ENCODE measurements around the gene AFG3L2.

Gene AFG3L2

GRCh38 chr18:12325726-12326245 is 51.2 kb downstream of the AFG3L2 start:
- DNase-seq (ENCODE audit: low read depth, low spot score) = no peak

GRCh38 chr18:12324991-12325725 is 51.9 kb downstream of the AFG3L2 start:
- no peak for DNase-seq (ENCODE audit: low read depth, low spot score)

DNA sequence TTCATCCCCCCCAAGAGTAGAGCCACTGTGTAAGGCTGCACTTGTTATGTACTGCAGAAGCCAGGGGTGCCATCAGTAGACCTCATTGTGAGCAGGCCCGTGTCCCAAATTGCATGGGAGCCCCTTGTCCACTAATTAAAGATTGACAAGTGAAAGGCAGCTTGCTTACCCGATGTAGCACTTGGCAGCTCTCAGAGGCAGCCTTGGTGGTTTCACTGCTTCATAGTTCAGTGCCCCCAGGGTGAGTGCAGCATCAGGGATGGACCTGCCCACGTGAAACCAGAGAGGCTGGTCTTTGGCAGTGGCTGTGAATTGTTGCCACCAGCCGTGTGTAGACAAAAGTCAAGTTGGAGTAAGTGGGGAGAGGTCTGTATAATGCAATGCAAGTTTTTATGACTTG is 55.7 kb downstream of the AFG3L2 start:
- peak; percentile 58 for DNase-seq (ENCODE audit: low read depth, low spot score)

DNA sequence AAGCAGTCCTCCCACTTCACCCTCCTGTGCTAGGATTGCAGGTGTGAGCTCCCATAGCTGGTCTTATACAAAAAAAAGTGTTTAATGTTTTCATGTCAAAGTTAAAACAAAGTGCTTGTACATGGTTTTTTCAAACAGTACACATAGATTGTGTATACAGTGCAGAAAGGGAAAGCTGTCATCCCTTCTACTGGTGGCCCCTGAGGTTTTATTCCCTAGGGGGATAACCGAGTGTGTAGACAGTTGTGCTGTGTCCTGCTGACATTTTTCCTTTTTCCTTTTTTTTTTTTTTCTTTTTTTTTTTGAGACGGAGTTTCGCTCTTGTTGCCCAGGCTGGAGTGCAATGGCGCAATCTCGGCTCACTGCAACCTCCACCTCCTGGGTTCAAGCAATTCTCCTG is 58.2 kb downstream of the AFG3L2 start:
- no peak for DNase-seq (ENCODE audit: low read depth, low spot score)

- no peak for DNase-seq (ENCODE audit: low read depth, low spot score)
Measured at GRCh38 chr18:12318334-12318697, 58.7 kb downstream of the AFG3L2 start.

DNA sequence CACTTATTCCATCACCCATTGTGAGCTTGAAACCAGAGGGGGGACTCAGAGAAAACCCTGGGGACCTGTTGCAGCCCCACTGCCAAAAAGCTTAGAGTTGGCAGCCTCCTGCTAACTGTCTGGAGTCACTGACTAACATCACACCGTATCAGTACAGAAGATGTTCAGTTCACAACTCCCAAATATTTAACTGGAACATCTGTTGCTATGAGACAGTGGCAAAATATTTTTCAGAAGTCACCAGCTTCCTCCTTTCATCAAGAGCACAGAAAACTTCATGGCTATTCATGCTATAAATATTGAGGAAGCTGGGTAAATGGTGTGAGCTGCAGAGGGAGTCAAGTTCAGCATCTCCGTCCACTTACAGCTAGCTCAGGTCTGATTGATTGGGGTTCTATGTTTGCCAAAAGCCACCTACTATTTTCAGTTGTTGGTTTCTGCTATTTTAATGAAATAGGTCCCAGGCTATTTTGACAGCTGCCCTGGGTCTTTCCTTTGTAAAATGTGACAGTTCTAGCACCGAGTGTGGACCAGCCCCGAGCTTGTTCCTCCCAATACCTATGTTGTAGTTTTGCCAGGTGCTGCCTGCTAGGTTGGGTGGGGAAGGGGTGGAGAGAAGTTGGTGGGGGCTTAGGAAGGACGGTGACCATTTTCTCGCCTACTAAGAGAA is 59.2 kb downstream of the AFG3L2 start:
- DNase-seq (ENCODE audit: low read depth, low spot score) = peak; percentile 26

DNA sequence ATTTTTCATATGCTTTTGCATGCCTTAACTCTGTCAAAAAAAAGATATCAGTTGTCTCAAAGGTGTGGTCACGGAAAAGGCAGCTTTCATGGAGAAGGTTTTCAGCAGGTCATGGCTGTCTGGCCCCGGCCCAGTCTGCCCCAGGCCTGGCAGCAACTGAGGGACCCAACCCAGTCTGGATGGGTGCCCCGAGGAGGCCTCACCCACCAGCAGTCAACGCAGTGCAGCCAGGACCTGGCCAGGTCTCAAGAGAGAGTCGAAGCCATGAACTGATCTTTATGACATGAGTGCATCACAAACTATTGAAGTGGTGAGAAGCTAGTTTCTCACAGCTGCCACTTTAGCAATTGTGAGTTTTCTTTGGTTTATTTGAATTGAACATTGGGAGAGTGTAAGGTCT is 61.1 kb downstream of the AFG3L2 start:
- DNase-seq (ENCODE audit: low read depth, low spot score) = no peak

- no peak for DNase-seq (ENCODE audit: low read depth, low spot score)
Measured at GRCh38 chr18:12315490-12315889, 61.5 kb downstream of the AFG3L2 start.

DNA sequence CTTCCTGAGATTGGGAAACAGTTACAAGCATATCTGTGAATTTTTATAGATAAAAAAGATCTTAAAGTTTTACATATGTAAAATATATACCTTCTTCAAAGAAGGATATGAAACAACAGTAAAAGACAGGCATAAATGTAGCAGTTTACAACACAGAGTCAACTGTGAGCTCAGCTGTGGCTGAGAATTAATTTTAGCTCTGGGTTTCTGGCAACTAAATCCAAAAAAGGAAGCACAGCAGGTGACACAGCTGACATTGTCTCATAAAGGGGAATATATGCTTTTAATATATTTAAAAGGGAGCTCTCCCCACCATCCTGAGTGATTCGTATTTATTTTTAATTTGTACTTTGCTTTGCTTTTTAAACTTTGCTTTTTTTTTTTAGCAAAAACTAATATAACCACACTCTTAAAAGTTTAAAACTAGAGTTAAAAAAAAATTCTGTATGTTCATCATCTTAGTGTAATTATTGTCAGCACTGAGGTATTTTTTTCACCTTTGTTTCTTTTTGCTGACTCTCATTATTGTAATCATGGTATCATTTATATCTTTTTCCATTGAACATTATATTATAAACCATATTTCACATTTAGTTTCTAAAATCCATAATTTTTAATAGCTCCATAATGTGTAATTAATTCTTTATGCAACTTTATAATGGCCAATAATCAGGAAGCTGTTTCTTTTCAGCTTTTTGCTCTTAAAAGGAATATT is 62.3 kb downstream of the AFG3L2 start:
- DNase-seq (ENCODE audit: low read depth, low spot score) = no peak

GRCh38 chr18:12313530-12314245 is 63.3 kb downstream of the AFG3L2 start:
- DNase-seq (ENCODE audit: low read depth, low spot score) = no peak

GRCh38 chr18:12312976-12313375 is 64.1 kb downstream of the AFG3L2 start:
- DNase-seq (ENCODE audit: low read depth, low spot score) = no peak

GRCh38 chr18:12310762-12311161 is 66.3 kb downstream of the AFG3L2 start:
- DNase-seq (ENCODE audit: low read depth, low spot score) = no peak

- DNase-seq (ENCODE audit: low read depth, low spot score) = no peak
Measured at GRCh38 chr18:12309683-12310198, 67.3 kb downstream of the AFG3L2 start.

DNA sequence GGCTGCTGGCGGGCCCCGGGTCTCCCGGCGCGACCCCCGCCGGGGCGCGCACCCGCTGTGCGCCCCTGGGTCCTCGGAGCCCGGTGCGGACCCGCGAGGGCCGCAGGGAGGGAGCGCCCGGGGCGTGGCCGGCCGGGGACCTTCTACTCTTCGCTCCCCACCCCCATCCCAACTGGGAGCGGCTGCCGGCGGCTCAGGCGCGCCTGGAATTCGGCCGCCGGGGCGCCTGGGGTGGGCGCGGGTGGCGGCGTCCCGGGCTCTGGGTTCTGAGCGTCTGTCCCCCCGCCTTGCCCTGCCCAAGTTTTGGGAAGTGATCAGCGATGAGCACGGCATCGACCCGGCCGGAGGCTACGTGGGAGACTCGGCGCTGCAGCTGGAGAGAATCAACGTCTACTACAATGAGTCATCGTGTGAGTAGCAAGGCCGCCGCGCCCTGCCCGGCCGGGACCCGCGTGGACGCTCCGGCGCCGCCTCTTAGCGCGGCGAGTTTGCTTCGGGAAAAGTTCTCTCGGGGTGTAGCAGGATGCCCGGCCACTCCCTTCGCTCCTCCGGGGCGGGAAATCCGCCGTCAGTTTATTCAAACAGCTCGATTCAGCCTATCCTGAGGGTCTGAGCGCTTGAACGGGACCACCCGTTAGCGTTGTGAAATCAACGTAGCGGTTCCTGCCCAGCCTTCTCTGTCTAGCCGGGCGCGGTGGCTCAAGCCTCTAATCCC is 68.5 kb downstream of the AFG3L2 start:
- DNase-seq (ENCODE audit: low read depth, low spot score) = peak; percentile 89

DNA sequence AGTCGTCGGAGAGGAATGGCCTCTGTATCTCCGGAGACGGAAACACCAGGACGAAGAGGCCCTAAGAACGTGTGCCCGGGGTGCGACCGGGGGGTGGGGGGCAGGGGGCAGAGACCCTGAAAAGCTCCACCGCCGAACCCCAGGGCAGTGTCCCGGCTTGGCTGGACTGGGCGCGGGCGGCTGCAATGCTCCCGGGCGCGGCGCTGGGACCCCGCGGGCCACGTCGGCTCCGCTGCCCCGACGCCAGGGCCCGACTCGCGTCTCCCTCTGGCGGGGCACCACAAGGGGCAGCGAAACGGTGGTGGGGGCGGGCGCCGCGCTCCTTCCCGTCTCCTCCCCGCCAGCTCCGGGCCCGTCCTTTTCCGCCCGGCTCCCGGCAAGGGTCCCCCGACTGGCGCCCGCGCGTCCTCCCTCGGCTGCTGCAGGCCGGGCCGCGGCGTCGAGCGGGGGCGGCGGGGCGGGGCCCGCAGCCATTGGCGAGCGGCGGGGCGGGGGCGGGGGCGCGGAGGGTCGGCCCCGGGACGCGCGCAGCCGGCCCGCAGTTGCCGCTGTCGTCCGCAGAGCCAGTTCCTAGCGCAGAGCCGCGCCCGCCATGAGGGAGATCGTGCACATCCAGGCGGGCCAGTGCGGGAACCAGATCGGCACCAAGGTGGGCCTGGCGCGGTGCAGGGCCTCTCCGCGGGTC is 69.2 kb downstream of the AFG3L2 start, which contains the start of gene TUBB6:
TUBB6 (plus strand) TSS at position 541 of the 685 bp plus-strand sequence; CDS start at position 593, 52 bp downstream.
- DNase-seq (ENCODE audit: low read depth, low spot score) = peak; percentile 93

GRCh38 chr18:12306752-12307700 is 70.0 kb downstream of the AFG3L2 start:
- peak; percentile 86 for DNase-seq (ENCODE audit: low read depth, low spot score)

DNA sequence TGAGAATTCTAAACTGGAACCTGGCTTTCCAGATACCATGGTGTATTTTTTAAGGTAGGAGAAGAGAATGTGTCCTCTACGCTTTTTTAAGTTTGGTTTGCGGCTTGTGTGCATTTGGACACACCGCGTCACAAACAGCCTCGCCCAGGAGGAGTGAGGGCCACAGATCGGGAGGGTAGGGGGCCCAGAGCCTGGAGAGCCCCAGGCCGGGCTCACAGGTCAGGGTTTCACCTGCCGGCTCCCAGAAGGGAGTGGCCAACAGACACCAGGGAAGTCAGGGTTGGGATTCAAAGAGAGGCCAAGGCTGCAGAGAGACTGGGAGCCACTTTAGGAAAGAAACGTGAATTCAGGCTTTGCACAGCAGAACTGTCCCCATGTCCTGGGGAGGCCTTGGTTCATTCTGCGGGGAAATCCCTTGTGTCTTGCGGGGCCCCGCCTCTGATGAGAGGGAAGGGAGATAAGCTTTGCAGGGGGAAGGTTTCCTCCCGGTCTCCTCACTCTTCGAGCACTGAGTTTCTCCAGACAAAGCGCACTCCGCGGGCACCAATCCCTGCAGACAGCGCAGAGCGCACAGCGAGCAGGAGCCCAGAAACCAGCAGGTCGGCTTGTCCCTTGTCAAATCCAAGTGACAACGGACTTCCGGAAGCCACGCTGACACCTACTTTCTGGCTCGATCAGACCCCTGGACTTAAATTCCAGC is 70.9 kb downstream of the AFG3L2 start:
- DNase-seq (ENCODE audit: low read depth, low spot score) = no peak

DNA sequence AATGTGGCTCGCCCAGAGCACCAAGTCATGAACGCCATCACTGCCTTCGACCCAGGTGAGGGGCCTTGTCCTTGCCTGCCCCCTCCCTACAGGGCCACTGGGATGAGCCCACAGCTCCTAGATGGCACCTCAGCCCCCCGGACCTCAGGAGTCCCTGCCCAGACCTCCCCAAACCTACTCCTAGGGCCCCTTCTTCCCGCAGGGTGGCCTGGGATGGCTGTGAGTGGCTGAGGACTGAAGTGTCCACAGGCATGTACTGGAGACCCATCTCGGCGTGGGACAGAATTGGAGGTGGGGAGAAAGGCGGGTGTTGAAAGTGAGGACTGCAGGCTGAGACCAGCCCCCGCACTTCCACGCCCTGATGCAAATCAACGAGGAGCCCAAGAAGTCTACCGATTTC is 71.8 kb downstream of the AFG3L2 start:
- no peak for DNase-seq (ENCODE audit: low read depth, low spot score)

Measured in astrocyte of the hippocampus (primary cell).